ENCODE results near the gene NINJ2.
"Not testable (repeated sequence)": the region's sequence is repeated elsewhere in the genome, so short reads cannot be mapped to it uniquely, and the experiment has no call there.

The NINJ2 gene

GRCh38 chr12:663293-663871 lies at the start of gene NINJ2:
Gene NINJ2, minus strand, starts transcription at chr12:663445. Its CDS starts 85 bp downstream, at chr12:663360.
- H3K9ac ChIP-seq (ENCODE audit: low read depth, low read length, poor library complexity, severe bottlenecking) = no peak within 1 kb of the TSS
- H3K9me3 ChIP-seq (ENCODE audit: insufficient read depth, low read depth, low read length) = no peaks in the 10 kb centered on the region
- no peak within 1 kb of the TSS for H3K4me3 ChIP-seq (ENCODE audit: low read length, poor library complexity, severe bottlenecking)
- peaks cover 28% of the 10 kb centered on the region for H3K4me1 ChIP-seq (ENCODE audit: insufficient read depth, low read length, poor library complexity, severe bottlenecking)
- H3K36me3 ChIP-seq (ENCODE audit: insufficient read depth, low read length) = no peaks in the 10 kb centered on the region
- H3K9me2 ChIP-seq (replicated peaks; ENCODE audit: low read depth, low read length) = no peaks in the 10 kb centered on the region
- no peaks in the 10 kb centered on the region for H3K27me3 ChIP-seq (ENCODE audit: insufficient read depth, low read length, poor library complexity, severe bottlenecking)
- H4K20me1 ChIP-seq (ENCODE audit: insufficient read depth, low read length, poor library complexity, severe bottlenecking) = no peaks in the 10 kb centered on the region
- no peak for TF ChIP-seq EZH2phosphoT487 (IDR thresholded peaks at IDR 0.05; ENCODE audit: borderline replicate concordance)
- no peak for TF ChIP-seq CTCF (conservative IDR thresholded peaks at IDR 0.05; ENCODE audit: low read length)
- no peak within 1 kb of the TSS; the same call in 1 of the 2 replicates for H2AFZ ChIP-seq (ENCODE audit: low read length)
- H3F3A ChIP-seq (ENCODE audit: low read depth) = no peaks in the 10 kb centered on the region
- H3K79me2 ChIP-seq (ENCODE audit: insufficient read depth, low read length) = no peaks in the 10 kb centered on the region
- no peak within 1 kb of the TSS for H3K4me2 ChIP-seq (ENCODE audit: low read depth, low read length, poor library complexity, severe bottlenecking)

GRCh38 chr12:712172-712863 lies 49.1 kb upstream of the NINJ2 start:
- Histone ChIP-seq H3K4me3 (ENCODE audit: low read length, poor library complexity, severe bottlenecking) (no peak overlapping the region), H3K9ac (ENCODE audit: low read depth, low read length, poor library complexity, severe bottlenecking) (peak overlapping the region; percentile 14), H3F3A (ENCODE audit: low read depth) (no peaks in the 10 kb centered on the region), H3K9me3 (ENCODE audit: insufficient read depth, low read depth, low read length) (no peaks in the 10 kb centered on the region), H3K79me2 (ENCODE audit: insufficient read depth, low read length) (no peaks in the 10 kb centered on the region), H3K4me1 (ENCODE audit: insufficient read depth, low read length, poor library complexity, severe bottlenecking) (peaks cover 14% of the 10 kb centered on the region), H3K27me3 (ENCODE audit: insufficient read depth, low read length, poor library complexity, severe bottlenecking) (no peaks in the 10 kb centered on the region), H2AFZ (ENCODE audit: low read length) (peak overlapping the region; percentile 80), H3K9me2 (replicated peaks; ENCODE audit: low read depth, low read length) (no peaks in the 10 kb centered on the region), H3K4me2 (ENCODE audit: low read depth, low read length, poor library complexity, severe bottlenecking) (peak overlapping the region; percentile 2), H4K20me1 (ENCODE audit: insufficient read depth, low read length, poor library complexity, severe bottlenecking) (no peaks in the 10 kb centered on the region), H3K36me3 (ENCODE audit: insufficient read depth, low read length) (no peaks in the 10 kb centered on the region)
- TF ChIP-seq CTCF (conservative IDR thresholded peaks at IDR 0.05; ENCODE audit: low read length) = no peak
- no peak for TF ChIP-seq EZH2phosphoT487 (IDR thresholded peaks at IDR 0.05; ENCODE audit: borderline replicate concordance)

- Histone ChIP-seq H3K9me3 (ENCODE audit: insufficient read depth, low read depth, low read length) (no peaks in the 10 kb centered on the region), H3F3A (ENCODE audit: low read depth) (no peaks in the 10 kb centered on the region), H3K4me3 (ENCODE audit: low read length, poor library complexity, severe bottlenecking) (no peak overlapping the region), H3K4me2 (ENCODE audit: low read depth, low read length, poor library complexity, severe bottlenecking) (no peak overlapping the region), H4K20me1 (ENCODE audit: insufficient read depth, low read length, poor library complexity, severe bottlenecking) (no peaks in the 10 kb centered on the region), H3K9me2 (replicated peaks; ENCODE audit: low read depth, low read length) (no peaks in the 10 kb centered on the region), H3K27me3 (ENCODE audit: insufficient read depth, low read length, poor library complexity, severe bottlenecking) (no peaks in the 10 kb centered on the region), H2AFZ (ENCODE audit: low read length) (no peak overlapping the region), H3K36me3 (ENCODE audit: insufficient read depth, low read length) (no peaks in the 10 kb centered on the region), H3K79me2 (ENCODE audit: insufficient read depth, low read length) (no peaks in the 10 kb centered on the region), H3K9ac (ENCODE audit: low read depth, low read length, poor library complexity, severe bottlenecking) (no peak overlapping the region), H3K4me1 (ENCODE audit: insufficient read depth, low read length, poor library complexity, severe bottlenecking) (peaks cover 10% of the 10 kb centered on the region)
- TF ChIP-seq EZH2phosphoT487 (IDR thresholded peaks at IDR 0.05; ENCODE audit: borderline replicate concordance) = no peak
- no peak for TF ChIP-seq CTCF (conservative IDR thresholded peaks at IDR 0.05; ENCODE audit: low read length)
Measured at GRCh38 chr12:709455-710020, 46.3 kb upstream of the NINJ2 start.

- H3K4me2 ChIP-seq (ENCODE audit: low read depth, low read length, poor library complexity, severe bottlenecking); H3K4me1 ChIP-seq (ENCODE audit: insufficient read depth, low read length, poor library complexity, severe bottlenecking); H4K20me1 ChIP-seq (ENCODE audit: insufficient read depth, low read length, poor library complexity, severe bottlenecking); H3K4me3 ChIP-seq (ENCODE audit: low read length, poor library complexity, severe bottlenecking); H3K9me2 ChIP-seq (replicated peaks; ENCODE audit: low read depth, low read length); H3K9ac ChIP-seq (ENCODE audit: low read depth, low read length, poor library complexity, severe bottlenecking); H3F3A ChIP-seq (ENCODE audit: low read depth); H3K36me3 ChIP-seq (ENCODE audit: insufficient read depth, low read length); H2AFZ ChIP-seq (ENCODE audit: low read length); H3K79me2 ChIP-seq (ENCODE audit: insufficient read depth, low read length); H3K9me3 ChIP-seq (ENCODE audit: insufficient read depth, low read depth, low read length); H3K27me3 ChIP-seq (ENCODE audit: insufficient read depth, low read length, poor library complexity, severe bottlenecking): not testable (repeated sequence)
Measured at GRCh38 chr12:708084-708483, 44.8 kb upstream of the NINJ2 start.
